K562 (cell line): ENCODE data around the gene GRIA1. TPM values are rescaled to one million over a fixed set of nuclear protein-coding genes. Genes with fewer than 3 reads are reported as not detected.

Source experiments
- ATAC-seq: fragments of 200-7000 bp; cut with Tn5 transposase; 3 replicates; pipeline ENCODE4 v1.9.1; 2020; ENCODE audit warnings: moderate library complexity
- BruUV-seq: library from RNA; stranded (reverse); fragments of 400-500 nt; replicated peaks from 2 replicates; lab custom pipeline; 2021; lab: Mats Ljungman, UMichigan
- CTCF ChIA-PET: fragments of 300-600 bp; formaldehyde crosslinking; extraction: SDS; loops from one replicate; lab custom pipeline; 2021; ENCODE audit warnings: low intra/inter-chr PET ratio; lab: Yijun Ruan, JAX
- POLR2A ChIA-PET: fragments of 300-600, 350-650 bp; sonication (Branson Sonifier 250); formaldehyde crosslinking; extraction: SDS; loops from one replicate; lab custom pipeline; 2021; ENCODE audit warnings: antibody characterized with exemption, inconsistent platforms; lab: Yijun Ruan, JAX
- DNase-seq, 4 experiments: peaks; one replicate each; pipeline versions ENCODE4 v3.0.0 to v3.0.0-alpha.2; 2011 to 2018; ENCODE audit warnings: low spot score in 3 of 4, mixed read lengths in 3 of 4; ENCODE audit errors: extremely low read depth in 1 of 4
- FAIRE-seq: peaks from 2 replicates; lab custom pipeline; 2011; peaks lifted over from hg19 to GRCh38; lab: Jason Lieb, UNC
- H2AFZ ChIP-seq: 2 replicates; pipeline ENCODE4 v1.6.0; 2011; ENCODE audit warnings: low read depth, low read length, control low read depth, inconsistent platforms
- H3K27ac ChIP-seq: fragments of 200-600 bp; 3 replicates; pipeline ENCODE4 v1.8.0; 2011; ENCODE audit warnings: low read depth, mild to moderate bottlenecking, control low read depth, inconsistent platforms, low read length, moderate library complexity, mixed read lengths; ENCODE audit errors: extremely low read depth
- H3K27me3 ChIP-seq, 2 experiments: fragments of 300-600 bp in 1 of 2; 2 replicates in 1 of 2; 3 replicates in 1 of 2; pipeline versions ENCODE4 v1.6.0 to v1.8.0; 2011; ENCODE audit warnings: inconsistent platforms in 2 of 2, low read length in 2 of 2, mild to moderate bottlenecking in 1 of 2, mixed read lengths in 1 of 2, moderate library complexity in 1 of 2; ENCODE audit not compliant: control insufficient read depth in 2 of 2, insufficient read depth in 2 of 2
- H3K36me3 ChIP-seq: fragments of 300-600 bp; 3 replicates; pipeline ENCODE4 v1.8.0; 2011; ENCODE audit warnings: mild to moderate bottlenecking, low read length, inconsistent platforms; ENCODE audit not compliant: control insufficient read depth, insufficient read depth
- H3K4me1 ChIP-seq, 2 experiments: fragments of 200-600 bp in 1 of 2; replicated peaks in 1 of 2; 2 replicates in 1 of 2; 3 replicates in 1 of 2; pipeline versions ENCODE4 v1.5.1 to v1.8.0; 2011; ENCODE audit warnings: inconsistent platforms in 2 of 2, low read length in 2 of 2, mild to moderate bottlenecking in 1 of 2, mixed read lengths in 1 of 2, moderate library complexity in 1 of 2; ENCODE audit not compliant: control insufficient read depth in 2 of 2, insufficient read depth in 2 of 2
- H3K4me2 ChIP-seq: 2 replicates; pipeline ENCODE4 v1.6.1; 2011; ENCODE audit warnings: low read length, control low read depth, inconsistent platforms, mixed read lengths; ENCODE audit not compliant: insufficient read depth
- H3K4me3 ChIP-seq: fragments of 200-600 bp; sonication (generic), shearing (Covaris generic); 2 replicates; pipeline ENCODE4 v1.5.1; 2016; ENCODE audit warnings: control low read depth, inconsistent platforms
- H3K79me2 ChIP-seq: fragments of 200-600 bp; 3 replicates; pipeline ENCODE4 v1.8.0; 2011; ENCODE audit warnings: low read length, inconsistent platforms; ENCODE audit not compliant: control insufficient read depth, insufficient read depth
- H3K9ac ChIP-seq, 2 experiments: 2 replicates each; pipeline versions ENCODE4 v1.6.0 to v1.6.1; 2011; ENCODE audit warnings: low read depth in 2 of 2, low read length in 2 of 2, control low read depth in 1 of 2, inconsistent platforms in 1 of 2, mild to moderate bottlenecking in 1 of 2, mixed read lengths in 1 of 2; ENCODE audit not compliant: insufficient read depth in 1 of 2
- H3K9me1 ChIP-seq: one replicate; pipeline ENCODE4 v1.6.0; 2011; ENCODE audit warnings: inconsistent platforms, mild to moderate bottlenecking, low read length, moderate library complexity; ENCODE audit not compliant: control insufficient read depth, insufficient read depth
- H3K9me3 ChIP-seq: replicated peaks from 2 replicates; pipeline ENCODE4 v1.5.1; 2011; ENCODE audit warnings: low read depth, low read length, inconsistent platforms; ENCODE audit not compliant: control insufficient read depth, insufficient read depth
- H4K20me1 ChIP-seq: replicated peaks from 2 replicates; pipeline ENCODE4 v1.6.1; 2011; ENCODE audit warnings: low read length, inconsistent platforms, mixed read lengths; ENCODE audit not compliant: control insufficient read depth, insufficient read depth
- ARID3B ChIP-seq: fragments of 250-450 bp; sonication (Bioruptor Pico); IDR thresholded peaks from 2 replicates; pipeline ENCODE4 v1.4.0; 2020; ENCODE audit warnings: borderline replicate concordance
- CXXC5 ChIP-seq: fragments of 250-450 bp; sonication (Bioruptor Pico); IDR thresholded peaks from 2 replicates; pipeline ENCODE4 v1.8.0; 2022; ENCODE audit warnings: inconsistent platforms, mild to moderate bottlenecking, moderate library complexity
- DLX4 ChIP-seq: fragments of 250-450 bp; sonication (Bioruptor Pico); IDR thresholded peaks from 2 replicates; pipeline ENCODE4 v1.6.1; 2021; ENCODE audit warnings: mild to moderate bottlenecking
- EHMT2 ChIP-seq: fragments of 450-650 bp; IDR thresholded peaks from 2 replicates; pipeline ENCODE4 v1.6.1; 2018; ENCODE audit warnings: antibody characterized with exemption
- HMGN3 ChIP-seq: IDR thresholded peaks from 2 replicates; pipeline ENCODE4 v1.6.1; 2011; ENCODE audit warnings: borderline replicate concordance, low read depth, mild to moderate bottlenecking, mixed read lengths, low read length; ENCODE audit not compliant: insufficient read length; ENCODE audit errors: extremely low read depth
- HMGXB4 ChIP-seq: sonication (generic); formaldehyde crosslinking; IDR thresholded peaks from 2 replicates; pipeline ENCODE4 v1.8.1; 2023; ENCODE audit warnings: mild to moderate bottlenecking, missing genetic modification reagents
- HNRNPUL1 ChIP-seq: fragments of 200-400 bp; formaldehyde crosslinking; IDR thresholded peaks from 2 replicates; pipeline ENCODE4 v1.6.1; 2017; ENCODE audit warnings: low read length
- MEIS2 ChIP-seq: fragments of 450-650 bp; IDR thresholded peaks from 2 replicates; pipeline ENCODE4 v1.6.1; 2014; ENCODE audit warnings: mild to moderate bottlenecking; ENCODE audit not compliant: partially characterized antibody
- NR2C1 ChIP-seq, 2 experiments: fragments of 450-650 bp; IDR thresholded peaks; 2 replicates each; pipeline ENCODE4 v1.6.1; 2017; ENCODE audit warnings: mild to moderate bottlenecking in 2 of 2, antibody characterized with exemption in 1 of 2, inconsistent platforms in 1 of 2, missing compliant biosample characterization in 1 of 2, missing genetic modification characterization in 1 of 2
- SPI1 ChIP-seq: IDR thresholded peaks from 2 replicates; pipeline ENCODE4 v1.6.1; 2011; ENCODE audit warnings: low read depth, low read length, control low read depth, borderline replicate concordance
- STAG1 ChIP-seq: sonication (generic); formaldehyde crosslinking; IDR thresholded peaks from 2 replicates; pipeline ENCODE4 v1.5.0; 2020; ENCODE audit warnings: missing genetic modification reagents, borderline replicate concordance
- ZFP30 ChIP-seq: fragments of 250-450 bp; sonication (Bioruptor Pico); IDR thresholded peaks from 2 replicates; pipeline ENCODE4 v1.8.0; 2022; ENCODE audit warnings: moderate library complexity, mild to moderate bottlenecking, inconsistent platforms, borderline replicate concordance
- ZNF449 ChIP-seq: fragments of 250-450 bp; sonication (Bioruptor Pico); IDR thresholded peaks from 2 replicates; pipeline ENCODE4 v1.8.0; 2022; ENCODE audit warnings: moderate library complexity, mild to moderate bottlenecking, inconsistent platforms
- ZNF707 ChIP-seq: fragments of 250-450 bp; sonication (Bioruptor Pico); conservative IDR thresholded peaks from 2 replicates; pipeline ENCODE4 v1.8.0; 2022; ENCODE audit warnings: inconsistent platforms, mild to moderate bottlenecking, moderate library complexity
- WGBS: fragments of 100-300 bp; shearing (Covaris generic); methylation state at CpG from one replicate; pipeline ENCODE4 v1.1.6; 2016; ENCODE audit warnings: low coverage, mixed read lengths; ENCODE audit not compliant: insufficient coverage; ENCODE audit errors: missing lambda C conversion rate; 5-methylcytosine and 5-hydroxymethylcytosine counted together
- in situ Hi-C: fragments of 300-500 bp; cut with MboI; formaldehyde crosslinking; loops from 4 replicates; pipeline ENCODE4 v1.15.0; 2018; ENCODE audit warnings: inconsistent platforms, mixed read lengths
- intact Hi-C: fragments of 100-400 bp; cut with micrococcal nuclease; formaldehyde crosslinking; loops from 2 replicates; pipeline ENCODE4 v1.14.2; 2022
- polyA plus RNA-seq, 8 experiments: library from polyadenylated mRNA; depleted of rRNA in 4 of 8; stranded (reverse) in 5 of 8; unstranded in 3 of 8; fragments of >200 nt; fragmentation: Nextera tagmentation in 2 of 8; fragmentation: Illumina TruSeq in 1 of 8; extraction: Ambion mirVana in 2 of 8; extraction: Trizol in 1 of 8; gene quantifications; 2 replicates each; pipeline versions ENCODE4 v1.2.1 to v1.2.3, GENCODE V29; 2011 to 2014; ENCODE audit warnings: inconsistent platforms in 1 of 8, missing spikeins in 1 of 8
- total RNA-seq, 7 experiments: library from RNA; depleted of rRNA in 6 of 7; stranded (reverse); fragments of >200 nt in 6 of 7; fragmentation: Illumina TruSeq in 2 of 7; extraction: Trizol in 2 of 7; gene quantifications; 2 replicates each; pipeline versions ENCODE4 v1.2.1 to v1.2.3, GENCODE V29; 2011 to 2021; ENCODE audit warnings: low replicate concordance in 1 of 7
- TF ChIP-seq, protein P1 (sequence below): fragments of 250-450 bp; sonication (Bioruptor Pico); IDR thresholded peaks from 2 replicates; pipeline ENCODE4 v1.5.0; 2020; ENCODE audit warnings: mild to moderate bottlenecking, borderline replicate concordance

The GRIA1 gene
- total and polyA plus RNA-seq, 9 of the 15 experiments (the other 6 are each of a cell fraction or from before 2014, with no cell fraction given), result not detected

GRCh38 chr5:153460421-153460820, 30.0 kb upstream of the GRIA1 start:
- Histone ChIP-seq H3K4me3 (no peak overlapping the region), H3K79me2 (no peaks in the 10 kb centered on the region), H3K4me1 (no peaks in the 10 kb centered on the region), H3K27ac (no peak overlapping the region), H3K9me3 (no peaks in the 10 kb centered on the region), H3K9ac (no peak overlapping the region), H3K36me3 (no peaks in the 10 kb centered on the region), H3K9me1 (no peaks in the 10 kb centered on the region), H3K27me3 (no peaks in the 10 kb centered on the region), H2AFZ (no peak overlapping the region), H4K20me1 (no peaks in the 10 kb centered on the region), H3K4me2 (no peak overlapping the region)
- intact Hi-C loops (no loop called here), in situ Hi-C loops (no loop called here)
- CTCF ChIA-PET, result no interaction called here
- DNase-seq, result no peak
- TF ChIP-seq ZNF449 (CRISPR knock-in tag) (no peak), SPI1 (no peak), HMGN3 (no peak), HMGXB4 (CRISPR knock-in tag) (no peak), ARID3B (CRISPR knock-in tag) (no peak), DLX4 (CRISPR knock-in tag) (no peak), ZFP30 (CRISPR knock-in tag) (no peak), CXXC5 (CRISPR knock-in tag) (no peak), HNRNPUL1 (no peak), MEIS2 (no peak), STAG1 (CRISPR knock-in tag) (no peak), EHMT2 (no peak), ZNF707 (CRISPR knock-in tag) (no peak), NR2C1 (IDR thresholded peaks at IDR 0.05) (no peak), NR2C1 (tag; IDR thresholded peaks at IDR 0.05) (no peak)
- TF ChIP-seq, protein P1, sequence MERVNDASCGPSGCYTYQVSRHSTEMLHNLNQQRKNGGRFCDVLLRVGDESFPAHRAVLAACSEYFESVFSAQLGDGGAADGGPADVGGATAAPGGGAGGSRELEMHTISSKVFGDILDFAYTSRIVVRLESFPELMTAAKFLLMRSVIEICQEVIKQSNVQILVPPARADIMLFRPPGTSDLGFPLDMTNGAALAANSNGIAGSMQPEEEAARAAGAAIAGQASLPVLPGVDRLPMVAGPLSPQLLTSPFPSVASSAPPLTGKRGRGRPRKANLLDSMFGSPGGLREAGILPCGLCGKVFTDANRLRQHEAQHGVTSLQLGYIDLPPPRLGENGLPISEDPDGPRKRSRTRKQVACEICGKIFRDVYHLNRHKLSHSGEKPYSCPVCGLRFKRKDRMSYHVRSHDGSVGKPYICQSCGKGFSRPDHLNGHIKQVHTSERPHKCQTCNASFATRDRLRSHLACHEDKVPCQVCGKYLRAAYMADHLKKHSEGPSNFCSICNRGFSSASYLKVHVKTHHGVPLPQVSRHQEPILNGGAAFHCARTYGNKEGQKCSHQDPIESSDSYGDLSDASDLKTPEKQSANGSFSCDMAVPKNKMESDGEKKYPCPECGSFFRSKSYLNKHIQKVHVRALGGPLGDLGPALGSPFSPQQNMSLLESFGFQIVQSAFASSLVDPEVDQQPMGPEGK, result no peak
- WGBS, result 0% methylated on average over 3 of the region's 3 CpGs
- POLR2A ChIA-PET, result no interaction called here
- FAIRE-seq, result no peak
- no peak for ATAC-seq
- no TSS peak for BruUV-seq
